ENCODE measurements around the gene ITGB1BP2.
"Not testable (repeated sequence)": the region's sequence is repeated elsewhere in the genome, so short reads cannot be mapped to it uniquely, and the experiment has no call there.

ITGB1BP2 gene

GRCh38 chrX:71352439-71352838 is 50.9 kb downstream of the ITGB1BP2 start:
- H3K27me3 Mint-ChIP-seq, H3K9me3 Mint-ChIP-seq, H3K4me1 Mint-ChIP-seq, H3K27ac Mint-ChIP-seq, DNase-seq, H3K4me3 Mint-ChIP-seq, ATAC-seq: not testable (repeated sequence)
